GM18873 (cell line): Measurements from ENCODE around the gene MAST4.
A peak's percentile ranks its signal among the peaks of the same experiment; 100 is the strongest.

Experiments
- ATAC-seq: cut with Tn5 transposase; IDR thresholded peaks from one replicate; pipeline ENCODE4 v1.9.1; 2021; ENCODE audit warnings: mild to moderate bottlenecking, moderate library complexity, moderate number of reproducible peaks; ENCODE audit not compliant: unreplicated experiment, low FRiP score

MAST4 gene

DNA sequence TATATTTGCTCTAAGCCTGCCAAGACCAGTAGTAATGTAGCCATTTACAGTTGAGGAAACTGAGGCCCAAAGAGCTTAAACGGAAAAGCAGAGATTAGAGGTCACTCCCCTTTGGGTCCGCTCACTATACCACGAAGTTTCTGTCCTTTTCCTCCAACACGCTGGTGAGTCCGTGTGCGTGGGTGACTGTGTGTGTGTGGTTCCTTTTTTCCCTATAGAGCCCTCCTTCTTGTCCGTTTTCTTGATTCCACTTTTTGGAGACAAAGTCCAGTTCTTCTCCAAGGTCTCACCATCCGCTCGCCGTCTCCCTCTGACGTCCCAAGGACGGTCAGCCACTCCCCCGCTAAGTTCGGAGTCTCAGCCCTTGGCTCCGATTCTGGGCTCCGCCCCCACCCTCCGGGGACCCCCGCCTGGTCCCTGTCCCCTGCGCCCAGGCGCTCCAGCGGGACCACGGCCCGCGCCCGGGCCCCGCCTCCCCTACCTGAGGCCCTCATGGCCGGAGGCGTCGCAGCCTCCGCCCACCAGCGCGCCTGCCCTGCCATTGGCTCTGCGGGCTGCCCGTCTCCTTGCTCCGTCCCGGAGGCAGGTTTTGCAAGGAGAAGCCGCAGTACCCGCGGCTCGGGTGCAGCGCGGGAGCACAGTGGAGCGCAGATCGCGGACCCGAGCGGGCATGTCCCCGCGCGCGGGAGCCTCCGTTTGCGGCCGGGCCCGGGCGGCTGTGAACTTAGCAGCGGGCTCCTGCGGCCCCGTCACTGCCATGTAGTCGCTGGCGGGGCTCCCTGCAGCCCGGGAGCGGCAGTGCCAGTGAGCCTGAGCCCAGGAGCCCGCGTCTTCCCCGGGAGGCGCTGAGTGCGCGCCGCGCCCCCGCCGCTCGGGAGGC lies at the start of gene MAST4:
Gene MAST4, plus strand, starts transcription at position 638 of the 880 bp plus-strand sequence. CDS start 263 bp downstream, outside the sequence.
- peak; percentile 97 for ATAC-seq

DNA sequence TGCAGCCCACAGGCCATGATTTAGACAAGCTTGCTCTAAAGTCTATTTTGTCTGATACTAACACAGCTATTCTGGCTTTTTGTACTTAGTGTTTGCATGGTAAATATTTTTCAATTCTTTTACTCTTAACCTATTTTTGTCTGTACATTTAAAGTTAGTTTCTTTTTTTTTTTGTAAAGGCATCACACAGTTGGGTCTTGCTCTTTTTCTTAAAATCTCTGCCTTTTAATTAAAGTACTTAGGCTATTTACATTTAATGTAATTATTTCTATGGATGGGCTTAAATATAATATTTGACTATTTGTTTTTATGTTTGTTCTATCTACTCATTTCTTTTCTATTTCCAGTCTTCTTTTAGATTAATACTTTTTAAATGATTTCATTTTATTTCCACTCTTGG lies 49.7 kb upstream of the MAST4 start:
- ATAC-seq, result no peak

DNA sequence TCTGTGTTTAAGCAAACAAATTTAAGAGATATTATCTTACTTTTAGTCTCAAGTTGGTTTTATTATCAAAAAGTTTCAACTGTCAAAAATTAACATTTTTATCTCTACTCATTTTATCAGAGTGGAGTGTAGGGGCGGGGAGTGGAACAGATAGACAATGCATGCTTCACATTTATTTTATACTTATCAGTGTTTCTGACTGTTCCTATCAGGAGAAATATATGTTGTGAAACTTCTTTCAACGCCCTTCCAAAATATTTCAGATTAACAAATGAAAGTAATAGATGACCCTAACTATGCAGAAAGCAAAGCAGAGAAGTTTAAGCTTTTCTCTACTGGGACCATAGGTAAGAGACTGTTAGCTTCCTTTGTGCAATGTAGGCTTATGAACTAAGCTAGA lies 44.9 kb upstream of the MAST4 start:
- no peak for ATAC-seq

DNA sequence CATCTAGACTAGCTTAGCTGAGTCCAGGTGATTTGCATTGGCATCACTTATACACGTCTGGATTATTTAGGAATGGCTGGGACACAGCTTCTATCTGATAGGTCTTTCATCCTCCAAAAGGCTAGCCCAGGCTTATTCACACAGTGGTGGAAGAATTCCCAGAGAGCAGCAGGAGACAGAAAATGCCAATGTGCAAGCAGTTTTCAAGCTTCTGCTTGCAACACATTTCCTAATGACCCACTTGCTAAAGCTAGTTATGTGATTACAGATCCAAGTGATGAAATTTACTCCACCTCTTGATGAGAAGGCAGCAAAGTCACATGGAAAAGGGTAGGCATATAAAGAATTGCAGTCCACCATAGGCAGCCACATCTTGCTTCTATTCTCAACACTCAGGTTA lies 44.2 kb upstream of the MAST4 start:
- ATAC-seq, result no peak

DNA sequence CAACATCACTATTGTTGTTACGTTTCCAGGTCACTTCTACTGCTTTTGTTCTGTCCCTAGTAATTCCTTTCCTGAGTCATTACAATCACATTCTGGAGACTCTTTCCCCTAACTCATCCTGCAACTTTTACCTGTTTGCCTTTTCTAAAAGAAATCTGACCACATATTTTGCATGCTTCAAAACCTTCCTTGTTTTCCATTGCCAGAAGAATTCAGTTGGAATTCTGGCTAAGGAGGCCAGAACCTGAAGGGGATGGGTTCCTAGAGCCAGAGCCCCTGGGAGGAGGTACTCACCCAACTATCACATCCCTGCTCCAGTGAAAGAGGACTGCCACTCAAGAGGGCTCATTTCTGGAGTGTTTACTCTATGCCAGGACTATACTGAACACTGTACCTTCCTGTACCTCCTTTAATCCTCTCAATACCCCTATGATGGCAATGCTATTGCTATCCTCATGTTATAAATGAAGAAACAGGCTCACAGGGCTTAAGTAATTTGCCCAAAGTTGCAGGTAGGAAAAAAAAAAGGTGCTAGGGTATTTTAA lies 42.8 kb upstream of the MAST4 start:
- ATAC-seq, result no peak

DNA sequence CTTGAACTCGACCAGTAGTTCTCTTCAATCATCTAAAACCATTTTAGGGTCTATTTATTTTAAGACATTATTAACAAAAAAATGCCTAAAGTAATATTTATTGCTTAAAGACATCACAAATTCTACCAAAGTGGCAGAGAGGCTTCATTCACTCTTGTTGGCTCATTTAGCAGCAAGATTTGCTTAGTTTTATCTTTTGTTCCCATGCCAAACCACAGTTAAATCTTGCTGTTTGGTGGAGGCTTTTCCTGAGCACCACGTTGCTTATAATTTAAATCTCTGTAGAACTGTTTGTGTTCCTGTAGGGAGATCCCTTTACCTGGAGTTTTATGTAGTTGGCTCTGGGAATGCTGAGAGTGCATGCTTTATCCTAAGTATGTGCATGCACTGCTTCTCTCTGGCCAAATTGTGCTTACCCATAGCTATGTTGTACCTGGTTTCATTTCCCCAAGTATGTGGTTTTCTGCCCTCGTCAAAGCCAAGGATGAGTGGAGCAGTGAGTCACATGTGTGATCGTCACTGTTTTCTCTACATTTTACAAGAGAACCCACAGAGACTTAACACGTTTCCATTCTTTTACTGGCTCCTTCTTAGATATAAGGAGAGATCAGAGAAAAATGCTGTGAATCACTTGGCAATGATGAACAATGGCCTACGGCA lies 42.1 kb upstream of the MAST4 start:
- peak; percentile 93 for ATAC-seq

DNA sequence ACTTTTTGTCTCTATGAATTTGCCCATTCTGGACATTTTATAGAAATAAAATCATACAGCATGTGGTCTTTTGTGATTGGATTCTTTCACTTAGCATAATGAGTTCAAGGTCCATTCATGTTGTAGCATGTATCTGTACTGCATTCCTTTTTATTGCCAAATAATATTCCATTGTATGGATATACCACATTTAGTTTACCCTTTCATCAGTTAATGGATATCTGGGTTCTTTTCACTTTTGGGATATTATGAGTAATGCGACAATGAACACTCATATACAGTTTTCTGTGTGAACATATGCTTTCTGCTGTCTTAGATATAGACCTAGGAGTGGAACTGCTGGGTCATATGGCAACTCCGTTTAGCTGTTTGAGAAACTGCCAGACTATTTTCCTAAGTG lies 41.3 kb upstream of the MAST4 start:
- ATAC-seq, result no peak

DNA sequence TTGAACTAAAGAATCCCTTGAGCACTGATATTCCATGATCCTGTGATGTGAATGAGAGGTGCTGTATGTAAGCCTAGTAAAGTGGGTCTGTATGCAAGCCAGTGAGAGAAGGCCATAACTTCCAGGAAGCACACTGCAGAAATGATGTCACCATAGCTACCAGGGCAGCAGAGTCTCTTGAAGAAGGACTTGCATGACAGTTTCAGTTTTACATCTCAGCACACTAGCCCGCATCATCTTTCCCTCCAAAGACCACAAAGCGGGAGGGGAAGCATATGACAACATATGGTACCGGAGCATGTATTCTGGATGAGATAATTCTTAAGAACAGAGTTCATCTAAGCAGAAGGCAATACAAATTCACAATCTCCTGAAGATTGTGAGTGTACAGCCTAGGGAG lies 37.6 kb upstream of the MAST4 start:
- peak; percentile 60 for ATAC-seq

DNA sequence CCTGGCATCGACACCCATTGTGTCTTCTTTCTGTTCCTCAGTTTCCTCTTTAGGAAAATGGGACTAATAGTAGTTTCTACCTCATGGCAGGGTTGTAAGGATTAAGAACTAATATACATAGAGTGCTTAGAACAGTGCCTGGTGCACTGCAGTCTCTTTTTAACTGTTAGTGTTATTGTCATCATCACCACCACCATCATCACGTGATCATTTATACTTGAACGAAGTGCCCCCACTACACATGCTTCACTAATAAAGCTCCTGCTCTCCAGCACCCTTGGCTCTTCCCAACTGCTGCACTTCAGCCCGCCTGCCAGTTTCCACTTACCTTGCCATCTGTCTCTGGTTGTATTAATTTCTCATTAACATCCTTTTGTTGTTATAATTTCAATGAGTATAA lies 35.8 kb upstream of the MAST4 start:
- no peak for ATAC-seq

DNA sequence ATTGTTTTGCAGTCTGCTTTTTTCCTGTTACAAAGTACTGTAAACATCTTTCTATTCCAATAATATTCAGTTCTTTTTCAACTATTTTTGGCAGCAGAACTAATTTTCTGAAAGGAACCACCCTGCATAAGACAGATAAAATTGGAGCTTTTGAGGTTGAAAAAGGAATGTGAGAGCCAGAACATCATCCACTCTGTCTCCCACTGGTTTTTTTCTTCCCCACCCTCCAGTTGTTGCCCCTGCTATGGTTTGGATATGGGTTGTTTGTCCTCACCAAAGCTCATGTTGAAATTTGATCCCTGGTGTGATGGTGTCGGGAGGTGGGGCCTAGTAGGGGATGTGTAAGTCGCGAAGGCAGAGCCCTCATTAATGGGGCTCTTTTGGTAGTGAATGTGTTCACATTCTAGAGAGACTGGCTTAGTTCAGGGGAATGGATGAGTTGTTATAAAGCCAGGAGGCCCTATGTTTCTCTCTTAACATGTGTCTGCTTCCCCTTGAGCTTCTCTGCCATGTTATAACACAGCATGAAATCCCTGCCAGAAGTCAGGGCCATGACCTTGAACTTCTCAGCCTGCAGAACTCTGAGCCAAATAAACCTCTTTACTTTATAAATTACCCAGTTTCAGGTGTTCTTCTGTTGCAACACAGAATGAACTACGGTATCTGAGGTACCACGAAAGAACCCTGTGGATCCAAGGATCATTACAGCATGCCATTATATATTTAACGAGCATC lies 34.8 kb upstream of the MAST4 start:
- ATAC-seq, result no peak

DNA sequence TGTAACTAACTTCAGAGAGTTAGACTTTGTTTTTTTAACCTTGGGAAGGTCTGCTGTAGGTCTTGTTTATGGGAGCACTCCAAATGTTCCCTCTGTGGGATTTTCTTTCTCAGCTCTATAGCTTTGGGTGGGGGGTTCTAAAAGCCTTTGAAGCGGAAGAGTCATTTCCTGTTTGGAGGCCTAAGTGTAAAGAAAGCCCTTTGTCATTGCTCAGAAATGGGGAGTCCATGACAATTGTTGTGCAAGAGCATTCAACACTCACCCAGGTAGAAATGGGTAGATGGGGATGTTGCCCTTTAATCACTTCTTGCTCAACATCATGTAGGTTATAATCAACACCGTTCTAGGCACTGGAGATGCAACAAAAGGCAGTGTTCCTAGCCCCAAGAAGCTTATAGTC lies 30.3 kb upstream of the MAST4 start:
- ATAC-seq, result no peak

DNA sequence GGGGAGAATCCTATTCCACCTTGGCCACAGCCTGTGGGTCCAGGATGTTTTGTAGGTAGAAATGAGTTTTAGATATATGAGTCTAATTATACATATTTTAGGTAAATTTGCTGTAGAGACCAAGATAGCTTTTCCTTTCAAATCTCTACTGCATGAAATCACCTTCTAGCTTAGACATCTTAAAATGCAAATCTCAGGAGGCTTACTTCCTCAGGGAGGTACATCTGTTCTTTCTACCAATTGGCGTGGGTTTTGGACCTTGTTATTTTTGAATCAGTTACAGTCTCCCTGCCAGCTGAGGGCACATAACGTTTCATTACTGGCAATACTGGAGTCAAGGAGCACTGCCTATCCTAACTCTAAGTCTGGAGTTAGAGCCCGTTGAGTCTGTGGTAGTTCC lies 28.7 kb upstream of the MAST4 start:
- ATAC-seq, result no peak

DNA sequence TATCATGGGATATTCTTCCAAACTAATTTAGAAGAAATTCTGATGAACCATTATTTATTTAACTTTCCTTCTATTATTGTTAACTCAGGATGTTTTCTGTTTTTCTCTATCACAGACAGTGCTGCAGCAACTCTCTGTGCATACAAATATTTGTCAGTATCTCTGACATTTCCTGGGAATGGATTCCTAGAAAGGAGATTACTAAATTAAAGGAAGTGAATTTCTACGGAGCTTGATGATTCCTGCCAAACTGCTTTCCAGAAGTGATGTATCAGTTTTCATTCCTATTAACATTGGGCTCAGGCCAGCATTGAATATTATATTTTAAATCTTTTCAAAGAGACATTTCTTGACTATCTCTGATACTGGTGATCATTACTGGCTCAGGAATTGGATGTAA lies 26.0 kb upstream of the MAST4 start:
- no peak for ATAC-seq

DNA sequence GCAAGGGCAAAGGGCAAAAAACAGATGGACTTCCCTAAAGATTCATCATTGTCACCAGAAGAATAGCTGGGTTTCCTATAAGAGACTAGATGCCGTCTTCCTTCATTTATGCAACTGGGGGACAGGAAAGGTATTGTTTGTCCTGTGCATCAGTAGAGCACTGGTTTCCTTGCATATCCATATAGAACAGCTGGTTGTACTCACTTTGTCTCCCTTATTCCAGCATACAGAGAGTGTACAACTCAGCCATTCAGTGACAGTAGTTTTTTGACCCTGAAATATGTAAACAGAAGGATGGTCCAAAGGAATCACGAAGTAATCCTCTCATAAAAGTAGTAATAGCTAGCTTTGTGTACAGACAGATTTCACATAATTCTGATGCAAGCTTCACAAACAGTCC lies 22.5 kb upstream of the MAST4 start:
- ATAC-seq, result no peak

DNA sequence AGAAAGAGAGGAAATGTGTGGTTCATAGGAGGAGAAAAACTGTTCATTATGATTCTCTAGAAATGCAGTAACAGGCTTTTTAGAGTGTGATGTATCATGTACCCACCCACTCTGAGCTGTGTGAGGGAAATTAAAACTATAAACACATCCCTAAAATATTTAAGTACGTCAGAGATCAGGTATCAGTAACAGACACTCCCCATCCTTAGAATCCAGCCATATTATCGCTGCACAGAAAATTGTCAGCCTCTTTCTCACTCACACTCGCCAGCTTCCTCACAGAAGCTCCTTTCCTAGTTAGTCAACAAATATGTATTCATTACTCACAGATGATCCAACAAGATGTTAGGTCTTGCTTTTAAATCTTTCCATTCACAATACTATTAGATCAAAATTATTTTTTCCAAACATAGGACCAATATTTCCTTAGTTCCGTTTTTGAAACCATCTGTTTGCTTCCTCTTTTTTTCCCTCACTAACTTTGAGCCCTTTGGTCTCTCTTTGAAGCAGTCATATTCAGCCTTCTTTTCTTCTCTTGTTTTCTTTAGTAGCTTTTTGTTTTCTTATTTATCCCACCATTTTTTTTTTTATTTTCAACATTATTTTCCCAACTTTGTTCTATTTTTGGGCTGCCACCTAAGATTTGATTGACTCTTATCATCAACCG lies 13.6 kb upstream of the MAST4 start:
- ATAC-seq, result no peak

DNA sequence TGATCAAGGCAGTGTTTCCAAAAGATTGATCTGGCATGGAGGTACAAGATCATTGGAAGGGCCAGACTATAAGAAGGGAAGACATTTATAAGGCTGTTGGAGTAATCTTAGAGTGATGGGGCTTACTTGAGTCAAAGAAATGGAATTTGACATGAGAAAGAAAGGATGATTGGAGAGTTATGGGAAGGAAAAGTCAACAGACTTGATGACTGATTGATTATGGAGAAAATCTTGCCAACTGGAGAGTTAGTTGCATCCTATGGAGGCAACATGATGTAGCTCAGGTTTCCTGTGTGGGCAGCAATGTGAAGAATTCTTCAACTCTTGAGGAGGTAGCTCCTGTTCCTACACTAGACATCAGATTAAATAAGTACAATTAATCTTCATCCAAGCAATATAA lies 10.9 kb upstream of the MAST4 start:
- no peak for ATAC-seq

DNA sequence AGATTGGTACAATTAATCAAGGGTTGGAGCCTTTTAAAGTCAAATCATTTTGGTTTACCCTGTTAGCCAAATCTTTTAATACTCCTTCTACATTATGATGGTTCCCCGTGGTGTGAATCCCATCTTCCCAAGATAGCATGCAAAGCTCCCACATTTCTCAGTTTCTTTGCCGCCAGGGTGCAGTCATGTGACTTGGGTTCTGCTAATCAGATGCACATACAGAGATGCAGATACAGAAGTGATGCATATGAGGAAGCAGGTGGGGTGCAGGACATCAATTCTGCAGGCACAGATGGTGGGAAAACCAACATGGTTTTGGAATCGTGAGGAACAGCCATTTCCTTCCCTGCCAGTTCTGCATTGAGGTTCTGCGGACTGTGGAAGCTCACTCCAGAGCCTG lies 8.4 kb upstream of the MAST4 start:
- no peak for ATAC-seq

DNA sequence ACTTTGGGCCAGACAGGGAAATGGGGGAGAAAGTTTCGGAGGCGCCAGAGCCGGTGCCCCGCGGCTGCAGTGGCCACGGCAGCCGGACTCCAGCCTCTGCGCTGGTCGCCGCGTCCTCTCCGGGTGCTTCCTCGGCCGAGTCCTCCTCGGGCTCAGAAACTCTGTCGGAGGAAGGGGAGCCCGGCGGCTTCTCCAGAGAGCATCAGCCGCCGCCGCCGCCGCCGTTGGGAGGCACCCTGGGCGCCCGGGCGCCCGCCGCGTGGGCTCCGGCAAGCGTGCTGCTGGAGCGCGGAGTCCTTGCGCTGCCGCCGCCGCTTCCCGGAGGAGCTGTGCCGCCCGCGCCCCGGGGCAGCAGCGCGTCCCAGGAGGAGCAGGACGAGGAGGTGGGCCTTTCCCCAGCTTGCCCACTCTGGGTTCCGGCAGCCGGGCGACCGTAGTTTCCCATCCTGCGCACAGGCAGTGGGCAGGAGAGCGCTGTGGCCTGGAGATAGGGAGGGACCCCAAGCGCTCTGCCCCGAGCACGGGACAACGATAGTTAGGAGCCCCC lies 516 bp downstream of the MAST4 start:
- ATAC-seq, result no peak

DNA sequence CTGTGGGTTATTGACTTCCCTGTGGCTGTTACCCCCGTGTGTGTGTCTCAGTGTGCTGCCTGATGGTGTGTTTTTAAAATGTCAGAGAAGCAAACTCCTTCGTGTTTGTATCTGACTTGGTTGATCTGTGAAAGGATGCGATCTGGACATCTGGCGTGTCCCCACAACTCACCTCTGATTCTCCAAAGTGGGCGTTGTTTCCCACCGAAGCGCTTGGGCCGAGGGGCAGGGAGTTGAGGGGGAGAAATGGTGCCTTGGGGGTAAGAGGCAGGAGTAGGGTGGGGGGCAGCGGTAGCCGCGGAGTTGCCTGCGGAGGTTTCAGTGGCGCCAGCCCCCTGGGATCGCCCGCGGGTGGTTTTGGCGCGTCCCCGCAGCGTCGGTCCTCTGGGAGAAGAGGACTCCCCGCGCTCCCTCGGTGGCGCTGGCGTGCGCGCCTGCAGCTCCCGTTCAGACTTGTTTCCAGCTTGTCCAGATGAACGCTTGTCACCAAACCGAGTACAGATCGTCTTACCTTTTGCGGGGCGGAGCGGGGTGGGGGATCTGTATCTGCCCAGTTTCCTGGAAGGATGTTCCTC lies 1.1 kb downstream of the MAST4 start:
- ATAC-seq, result no peak

DNA sequence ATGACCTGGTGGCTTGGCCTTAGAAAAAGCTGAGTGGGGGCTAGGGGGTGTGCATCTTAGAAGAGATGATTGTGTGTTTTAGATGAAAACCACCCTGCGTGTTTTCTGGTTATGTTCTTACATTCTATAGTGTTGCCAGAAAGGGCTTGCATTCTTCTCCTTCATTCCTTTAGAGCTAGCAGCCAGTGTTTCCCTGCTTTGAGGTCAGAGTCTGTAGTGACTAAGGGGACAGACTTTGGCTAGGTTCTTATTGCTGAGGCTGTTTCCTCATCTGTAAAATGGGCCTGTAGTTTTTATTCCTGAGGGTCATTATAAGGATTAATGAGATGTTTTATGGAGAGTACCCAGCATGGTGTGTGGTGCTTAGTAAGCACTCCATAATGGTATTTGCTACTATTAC lies 6.4 kb downstream of the MAST4 start:
- no peak for ATAC-seq
